Dendritic cell treated with granulocyte-macrophage colony-stimulating factor and Interleukin-4, amounts not matched to agents 40 ng/mL and 50 ng/mL, for 4 days (primary cell): ENCODE measurements around the gene CDH15.

ENCODE experiments used
- H3K27ac Mint-ChIP-seq: one replicate; pipeline ENCODE4 v1.8.0; 2022; ENCODE audit warnings: mild to moderate bottlenecking, mixed read lengths
- H3K27me3 Mint-ChIP-seq: one replicate; pipeline ENCODE4 v1.8.0; 2022; ENCODE audit warnings: mild to moderate bottlenecking, mixed read lengths
- H3K36me3 Mint-ChIP-seq: one replicate; pipeline ENCODE4 v1.8.0; 2022; ENCODE audit warnings: low read depth, mixed read lengths
- H3K4me1 Mint-ChIP-seq: one replicate; pipeline ENCODE4 v1.8.0; 2022; ENCODE audit warnings: low read depth, mixed read lengths
- H3K4me3 Mint-ChIP-seq: one replicate; pipeline ENCODE4 v1.8.0; 2022; ENCODE audit warnings: mild to moderate bottlenecking, moderate library complexity, mixed read lengths
- H3K9me3 Mint-ChIP-seq: one replicate; pipeline ENCODE4 v1.8.0; 2022; ENCODE audit warnings: mixed read lengths
- intact Hi-C: fragments of 100-400 bp; cut with micrococcal nuclease; formaldehyde crosslinking; loops from one replicate; pipeline ENCODE4 v1.15.0; 2022

CDH15 gene

DNA sequence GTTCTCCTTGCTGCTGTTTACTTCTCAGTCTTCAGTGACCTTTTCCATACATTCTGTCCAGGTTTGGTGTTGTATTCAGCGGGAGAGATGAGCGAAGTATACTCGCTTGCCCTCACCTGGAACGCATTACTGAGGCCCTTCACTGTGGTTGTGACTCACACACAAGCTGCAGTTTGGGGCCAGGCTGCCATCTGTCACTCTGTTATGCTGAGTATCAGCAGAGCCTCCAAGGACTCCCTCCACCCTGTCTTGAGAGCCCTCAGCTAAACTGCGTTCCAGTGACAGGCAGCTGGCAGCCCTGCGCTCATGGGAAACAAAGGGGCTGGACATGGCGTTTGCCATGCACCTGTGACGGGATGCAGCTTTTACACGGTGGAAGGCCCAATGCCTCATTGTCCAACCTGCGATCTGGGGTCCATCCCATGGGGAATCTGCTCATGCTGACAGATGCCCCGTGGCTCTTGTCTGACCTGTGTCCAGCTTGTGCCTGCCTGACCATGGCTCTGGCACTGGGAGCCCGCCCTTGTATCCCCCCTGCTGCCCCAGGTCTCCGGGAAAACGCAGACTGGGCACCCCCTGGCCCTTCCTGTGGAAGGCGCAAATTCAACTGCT is 39.5 kb downstream of the CDH15 start:
- intact Hi-C loops = no loop called here
- no peak overlapping the region for H3K27ac Mint-ChIP-seq
- H3K4me1 Mint-ChIP-seq = peaks cover 12% of the 10 kb centered on the region
- no peak overlapping the region for H3K4me3 Mint-ChIP-seq
- H3K36me3 Mint-ChIP-seq = no peaks in the 10 kb centered on the region
- no peaks in the 10 kb centered on the region for H3K9me3 Mint-ChIP-seq
- H3K27me3 Mint-ChIP-seq = peaks cover 32% of the 10 kb centered on the region

DNA sequence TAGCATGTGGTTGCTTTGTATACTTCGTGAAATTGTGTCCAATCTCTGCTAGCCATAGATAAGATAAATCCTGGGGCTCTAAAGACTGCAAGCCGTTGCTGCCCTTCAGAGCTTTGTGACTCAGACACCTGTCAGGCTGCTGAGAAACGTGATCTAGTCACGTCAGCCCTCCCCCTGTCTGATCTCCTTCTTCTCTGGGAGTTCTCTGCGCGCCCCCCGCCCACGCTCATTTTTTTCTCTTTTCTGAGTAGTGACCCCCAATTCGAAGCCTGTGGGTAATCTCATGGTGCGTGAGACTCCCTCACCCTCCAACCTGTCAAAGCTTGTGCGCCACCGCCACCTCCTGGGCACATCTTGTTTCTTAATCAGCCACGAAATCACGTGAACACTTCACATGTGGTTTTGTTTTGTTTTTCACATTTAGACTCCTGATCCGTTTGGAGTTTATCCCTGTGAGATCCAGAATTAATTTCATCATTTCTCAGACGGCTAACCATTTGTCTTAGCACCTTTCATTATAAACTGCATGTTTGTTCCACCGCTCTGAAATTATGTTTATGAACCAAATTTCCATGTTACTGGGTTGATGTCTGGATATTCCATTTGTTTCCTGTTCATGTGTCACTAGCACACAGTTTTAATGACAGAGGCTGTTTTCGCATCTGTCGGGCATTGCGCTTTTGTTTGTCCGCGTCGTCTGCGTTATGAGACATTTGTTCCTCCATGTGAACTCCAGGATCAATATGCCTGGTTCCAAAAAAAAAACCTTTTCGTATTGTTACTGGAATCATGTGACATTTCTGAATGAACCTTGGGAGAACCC is 45.0 kb downstream of the CDH15 start:
- H3K27me3 Mint-ChIP-seq = no peaks in the 10 kb centered on the region
- intact Hi-C loops = loop anchor here (2.0 to 5.0 kb wide), 5 partner anchors 24 to 480 kb away; partner anchors contain the start of genes APRT, GALNS and TRAPPC2L
- peak overlapping the region; percentile 83 for H3K4me3 Mint-ChIP-seq
- peak overlapping the region; percentile 83 for H3K27ac Mint-ChIP-seq
- no peaks in the 10 kb centered on the region for H3K9me3 Mint-ChIP-seq
- peaks cover 21% of the 10 kb centered on the region for H3K4me1 Mint-ChIP-seq
- H3K36me3 Mint-ChIP-seq = peaks cover 26% of the 10 kb centered on the region

DNA sequence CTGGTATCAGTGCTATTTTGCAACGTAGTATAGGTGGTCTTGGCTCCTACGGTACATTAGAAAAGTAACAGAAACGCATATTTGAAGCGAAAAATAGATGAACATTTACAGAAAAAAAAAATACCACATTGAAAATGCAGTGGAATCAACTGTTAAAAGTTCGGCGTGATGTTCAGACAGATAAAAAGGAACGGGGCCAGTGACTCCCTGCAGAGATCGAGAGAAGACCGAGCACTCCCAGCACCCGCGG is 45.5 kb downstream of the CDH15 start:
- H3K9me3 Mint-ChIP-seq = no peaks in the 10 kb centered on the region
- peak overlapping the region; percentile 83 for H3K27ac Mint-ChIP-seq
- no peaks in the 10 kb centered on the region for H3K27me3 Mint-ChIP-seq
- peaks cover 32% of the 10 kb centered on the region for H3K36me3 Mint-ChIP-seq
- intact Hi-C loops = loop anchor here (2.0 to 5.0 kb wide), 5 partner anchors 24 to 480 kb away; partner anchors contain the start of genes APRT, GALNS and TRAPPC2L
- H3K4me1 Mint-ChIP-seq = peaks cover 21% of the 10 kb centered on the region
- peak overlapping the region; percentile 83 for H3K4me3 Mint-ChIP-seq

DNA sequence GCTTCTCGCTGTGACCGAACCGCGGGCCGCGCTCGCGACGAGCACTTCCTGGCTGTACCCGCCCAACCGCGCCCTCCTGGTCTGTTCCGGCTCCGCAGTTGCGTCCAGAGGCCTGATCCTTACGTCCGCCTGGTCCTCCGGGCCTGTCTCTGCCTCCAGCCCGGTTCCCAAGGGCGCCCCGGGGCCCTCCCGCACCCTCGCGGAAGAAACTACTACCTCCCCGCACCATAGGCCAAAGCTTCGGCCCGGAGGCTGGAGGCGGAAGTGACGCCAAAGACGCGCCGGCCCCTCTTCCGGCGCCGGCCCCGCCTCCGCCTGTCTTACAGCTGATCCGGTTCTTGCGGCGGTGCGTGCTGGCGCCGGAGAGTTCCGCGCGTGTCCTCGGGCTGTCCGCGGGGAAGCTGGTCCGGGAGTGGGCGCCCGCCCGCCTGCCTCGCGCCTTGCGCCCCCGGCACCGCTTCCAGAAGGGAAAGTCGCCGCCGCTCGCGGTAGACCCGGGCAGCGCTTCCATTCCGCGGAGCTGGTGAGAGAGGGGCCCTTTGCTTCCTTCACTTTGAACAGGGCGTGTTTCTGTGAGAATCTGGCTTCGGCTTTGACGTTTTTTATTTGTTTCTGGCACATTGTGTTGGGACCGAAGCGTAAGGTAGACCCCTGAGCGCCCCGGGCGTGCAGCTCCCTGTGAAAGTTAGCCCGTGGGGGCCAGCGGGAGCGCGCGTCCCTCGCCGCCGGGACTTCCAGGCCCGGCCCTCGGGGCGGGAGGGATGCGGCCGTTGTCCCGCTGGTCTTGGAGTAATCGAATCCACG is 46.0 kb downstream of the CDH15 start, which contains the start of gene ZNF778:
Gene ZNF778 (plus strand): TSS at position 316 of the 804 bp plus-strand sequence. CDS start 3,425 bp downstream, outside the sequence.
- Mint-ChIP-seq H3K27me3 (no peaks in the 10 kb centered on the region), H3K36me3 (peaks cover 37% of the 10 kb centered on the region), H3K4me1 (peaks cover 21% of the 10 kb centered on the region), H3K4me3 (peak within 1 kb of the TSS; percentile 83), H3K9me3 (no peaks in the 10 kb centered on the region), H3K27ac (peak within 1 kb of the TSS; percentile 83)
- intact Hi-C loops = loop anchor here (2.0 to 5.0 kb wide), 5 partner anchors 23 to 481 kb away; partner anchors contain the start of genes APRT, GALNS and TRAPPC2L

DNA sequence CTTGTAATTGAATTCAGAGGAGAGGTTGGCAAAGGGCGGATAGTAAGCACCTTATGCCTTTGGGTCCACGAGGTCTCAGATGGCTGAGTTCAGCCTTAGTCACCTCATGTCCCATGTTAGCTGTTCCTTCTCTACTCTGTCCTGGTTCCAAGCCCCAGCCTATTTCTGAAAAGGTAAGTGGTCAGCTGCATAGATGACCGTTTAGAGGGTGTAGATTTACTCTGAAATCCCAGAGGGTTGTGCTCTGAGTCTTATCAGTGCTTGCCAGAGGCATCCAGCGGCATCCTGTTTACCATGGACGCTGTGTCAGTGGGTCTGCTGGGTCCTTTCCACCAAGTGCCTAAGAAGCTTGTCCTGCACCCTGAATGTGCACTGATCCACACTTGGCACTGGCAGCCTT is 47.8 kb downstream of the CDH15 start:
- Mint-ChIP-seq H3K36me3 (peaks cover 55% of the 10 kb centered on the region), H3K27ac (no peak overlapping the region), H3K4me1 (peaks cover 18% of the 10 kb centered on the region), H3K4me3 (no peak overlapping the region), H3K9me3 (no peaks in the 10 kb centered on the region), H3K27me3 (no peaks in the 10 kb centered on the region)
- intact Hi-C loops = loop anchor here (5.0 kb wide), 2 partner anchors 102 to 407 kb away; partner anchors contain the start of gene APRT

DNA sequence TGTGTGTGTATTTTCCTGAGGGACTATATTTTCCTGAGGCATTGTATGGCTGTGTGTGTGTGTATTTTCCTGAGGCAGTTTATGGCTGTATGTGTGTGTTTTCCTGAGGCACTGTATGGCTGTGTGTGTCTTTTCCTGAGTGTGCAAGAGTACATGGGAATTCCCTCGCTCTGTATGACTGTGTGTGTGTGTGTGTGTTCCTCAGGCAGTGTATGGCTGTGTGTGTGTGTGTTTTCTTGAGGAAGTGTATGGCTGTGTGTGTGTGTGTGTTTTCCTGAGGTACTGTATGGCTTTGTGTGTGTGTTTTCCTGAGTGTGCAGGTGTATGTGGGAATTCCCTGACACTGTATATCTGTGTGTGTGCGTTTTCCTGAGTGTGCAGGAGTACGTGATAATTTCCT is 50.1 kb downstream of the CDH15 start:
- Mint-ChIP-seq H3K36me3 (peaks cover 77% of the 10 kb centered on the region), H3K27ac (no peak overlapping the region), H3K27me3 (no peaks in the 10 kb centered on the region), H3K4me3 (no peak overlapping the region), H3K9me3 (peaks cover 5% of the 10 kb centered on the region), H3K4me1 (peaks cover 4% of the 10 kb centered on the region)
- intact Hi-C loops = loop anchor here (10.0 kb wide), 1 partner anchor 63 kb away; no protein-coding TSS in a partner anchor

DNA sequence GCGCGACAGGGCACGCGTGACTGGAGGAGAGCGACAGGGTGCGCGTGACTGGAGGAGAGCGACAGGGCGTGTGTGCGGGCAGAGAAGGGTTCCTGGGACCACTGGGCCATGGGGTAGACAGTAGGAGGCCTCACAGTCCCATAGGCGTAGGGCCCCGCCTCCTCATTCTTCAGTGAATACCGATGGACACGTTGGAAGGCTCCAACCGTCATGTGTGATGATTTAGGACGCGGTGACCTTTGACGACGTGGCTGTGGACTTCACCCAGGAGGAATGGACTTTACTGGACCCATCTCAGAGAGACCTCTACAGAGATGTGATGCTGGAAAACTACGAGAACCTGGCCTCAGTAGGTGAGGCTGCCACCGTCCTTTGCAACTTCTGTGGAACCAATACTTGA is 51.4 kb downstream of the CDH15 start:
- Mint-ChIP-seq H3K36me3 (peaks cover 81% of the 10 kb centered on the region), H3K27ac (no peak overlapping the region), H3K4me1 (no peaks in the 10 kb centered on the region), H3K27me3 (no peaks in the 10 kb centered on the region), H3K4me3 (no peak overlapping the region), H3K9me3 (peaks cover 18% of the 10 kb centered on the region)
- intact Hi-C loops = loop anchor here (10.0 kb wide), 1 partner anchor 62 kb away; no protein-coding TSS in a partner anchor

DNA sequence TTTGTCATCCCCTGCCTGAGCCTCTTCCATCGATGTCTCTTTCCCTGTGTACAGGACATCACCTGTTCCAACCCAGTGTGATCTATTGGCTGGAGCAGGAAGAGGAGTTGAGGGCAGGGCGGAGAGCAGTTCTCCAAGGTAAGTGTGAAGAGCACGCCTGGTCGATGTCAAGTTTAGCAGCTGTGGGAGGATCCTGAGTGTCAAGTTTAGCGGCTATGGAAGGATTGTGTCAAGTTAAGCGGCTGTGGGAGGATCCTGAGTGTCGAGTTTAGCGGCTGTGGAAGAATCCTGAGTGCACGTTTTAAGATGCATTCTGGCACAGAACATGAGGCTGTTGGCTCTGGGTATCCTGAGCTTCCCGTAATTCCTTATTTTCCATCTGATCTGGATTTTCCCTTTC is 53.1 kb downstream of the CDH15 start:
- H3K4me3 Mint-ChIP-seq = no peak overlapping the region
- H3K27ac Mint-ChIP-seq = no peak overlapping the region
- H3K27me3 Mint-ChIP-seq = no peaks in the 10 kb centered on the region
- H3K9me3 Mint-ChIP-seq = peaks cover 35% of the 10 kb centered on the region
- no peaks in the 10 kb centered on the region for H3K4me1 Mint-ChIP-seq
- H3K36me3 Mint-ChIP-seq = peaks cover 97% of the 10 kb centered on the region
- intact Hi-C loops = loop anchor here (10.0 kb wide), 1 partner anchor 60 kb away; no protein-coding TSS in a partner anchor

DNA sequence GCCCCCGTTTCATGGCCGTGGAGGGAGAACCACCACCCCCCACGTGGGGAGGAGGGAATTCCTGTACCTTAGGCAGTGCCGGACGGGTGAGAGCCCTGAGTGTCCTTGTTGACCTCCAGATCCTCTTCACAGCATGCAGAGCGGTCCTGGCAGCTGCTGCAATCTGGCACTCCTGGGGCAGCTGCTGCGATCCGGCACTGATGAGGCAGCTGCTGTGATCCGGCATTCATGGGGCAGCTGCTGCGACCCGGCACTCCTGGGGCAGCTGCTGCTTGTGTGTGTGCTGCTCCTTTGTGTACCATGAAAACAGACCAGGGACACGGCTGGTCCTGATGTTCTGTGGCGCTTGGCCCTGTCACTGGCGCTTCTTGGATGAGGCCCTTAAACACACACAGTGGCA is 58.7 kb downstream of the CDH15 start:
- intact Hi-C loops = no loop called here
- peaks cover 89% of the 10 kb centered on the region for H3K36me3 Mint-ChIP-seq
- H3K9me3 Mint-ChIP-seq = peaks cover 49% of the 10 kb centered on the region
- no peak overlapping the region for H3K27ac Mint-ChIP-seq
- no peaks in the 10 kb centered on the region for H3K27me3 Mint-ChIP-seq
- peaks cover 11% of the 10 kb centered on the region for H3K4me1 Mint-ChIP-seq
- H3K4me3 Mint-ChIP-seq = no peak overlapping the region

DNA sequence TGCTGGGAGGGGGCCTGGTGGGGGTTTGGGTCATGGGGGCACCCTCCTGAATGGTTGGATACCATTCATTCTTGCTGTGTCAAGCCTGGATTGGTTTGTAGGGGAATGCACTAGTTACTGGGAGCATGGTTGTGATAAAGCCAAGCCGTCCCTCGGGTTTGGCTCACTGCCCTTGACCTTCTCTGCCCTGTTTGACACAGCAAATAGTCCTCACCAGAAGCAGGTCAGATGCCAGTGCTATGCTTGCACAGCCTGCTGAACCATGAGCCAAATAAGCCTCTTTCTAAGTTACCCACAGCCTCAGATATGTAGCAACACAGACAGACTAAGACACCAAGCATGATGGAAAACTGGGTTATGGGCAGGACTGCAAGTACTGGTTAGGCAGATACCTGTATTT is 60.6 kb downstream of the CDH15 start:
- Mint-ChIP-seq H3K36me3 (peaks cover 79% of the 10 kb centered on the region), H3K4me3 (no peak overlapping the region)

DNA sequence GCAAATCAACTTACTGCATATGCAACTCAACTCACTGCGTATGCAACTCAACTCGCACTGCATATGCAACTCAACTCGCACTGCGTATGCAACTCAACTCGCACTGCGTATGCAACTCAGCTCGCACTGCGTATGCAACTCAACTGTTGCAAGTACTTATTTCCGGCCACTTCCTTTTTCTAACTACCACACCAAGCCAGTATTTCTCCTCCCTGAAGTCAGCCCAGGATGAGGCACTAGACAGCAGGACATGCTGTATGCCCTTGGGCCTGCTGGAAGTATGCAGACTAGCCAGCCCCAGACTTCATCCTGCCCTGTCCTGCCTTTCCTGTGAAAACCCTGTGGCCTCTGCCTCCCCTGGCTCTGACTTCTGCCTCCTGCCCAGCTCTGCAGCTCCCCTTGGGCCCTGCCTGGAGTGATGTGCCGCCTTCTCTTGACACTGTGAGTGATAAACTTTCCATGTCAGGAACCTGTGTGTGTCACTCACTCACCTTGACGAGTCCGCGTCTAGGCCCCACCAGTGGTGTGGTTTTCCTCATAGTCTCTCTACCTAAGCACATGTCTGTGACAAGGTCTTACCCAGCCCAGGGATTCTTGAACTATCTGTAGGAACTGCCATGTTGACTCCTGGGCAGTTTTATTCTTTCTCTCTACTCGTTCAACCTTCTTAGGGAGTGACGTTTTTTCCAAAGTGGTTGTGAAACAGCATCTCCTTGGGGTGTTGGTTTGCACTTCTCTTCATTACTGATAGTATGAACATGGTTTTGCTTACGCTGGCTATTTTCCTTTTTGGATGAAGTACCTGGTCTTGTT is 62.3 kb downstream of the CDH15 start:
- Mint-ChIP-seq H3K9me3 (peaks cover 21% of the 10 kb centered on the region), H3K36me3 (peaks cover 61% of the 10 kb centered on the region), H3K4me3 (no peak overlapping the region), H3K27me3 (no peaks in the 10 kb centered on the region), H3K4me1 (peaks cover 11% of the 10 kb centered on the region), H3K27ac (no peak overlapping the region)
- intact Hi-C loops = no loop called here

More for the DNA sequence above, 60.6 kb downstream of the CDH15 start:
- Mint-ChIP-seq H3K4me1 (peaks cover 11% of the 10 kb centered on the region), H3K27ac (no peak overlapping the region), H3K27me3 (no peaks in the 10 kb centered on the region), H3K9me3 (peaks cover 39% of the 10 kb centered on the region)
- intact Hi-C loops = no loop called here

DNA sequence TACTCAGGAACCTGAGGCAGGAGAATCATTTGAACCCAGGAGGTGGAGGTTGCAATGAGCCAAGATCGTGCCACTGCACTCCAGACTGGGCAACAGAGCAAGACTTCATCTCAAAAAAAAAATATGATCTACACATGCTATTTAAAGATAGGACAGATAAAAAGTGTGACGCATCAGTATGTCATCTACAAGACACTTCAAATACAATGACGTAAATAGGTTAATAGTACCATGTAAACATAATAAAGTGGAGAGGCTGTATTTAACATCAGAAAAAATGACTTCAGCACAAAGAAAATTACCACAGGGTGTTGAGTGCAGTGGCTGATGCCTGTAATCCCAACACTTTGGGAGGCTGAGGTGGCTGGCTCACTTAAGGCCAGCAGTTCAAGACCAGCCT is 66.2 kb downstream of the CDH15 start:
- H3K4me1 Mint-ChIP-seq = peaks cover 30% of the 10 kb centered on the region
- intact Hi-C loops = no loop called here
- H3K27me3 Mint-ChIP-seq = peaks cover 2% of the 10 kb centered on the region
- H3K27ac Mint-ChIP-seq = no peak overlapping the region
- no peaks in the 10 kb centered on the region for H3K9me3 Mint-ChIP-seq
- peaks cover 37% of the 10 kb centered on the region for H3K36me3 Mint-ChIP-seq
- H3K4me3 Mint-ChIP-seq = no peak overlapping the region
